Thyroid gland (tissue), 4 donors: ENCODE measurements around the gene UBE4B. TPM values are rescaled to one million over a fixed set of nuclear protein-coding genes. Genes with fewer than 3 reads are reported as not detected.

ENCODE experiments used
- DNase-seq, 2 donors: peaks; one replicate each; pipeline ENCODE4 v3.0.0-alpha.2; 2019
- H3K27ac ChIP-seq, 3 donors: fragments of 200-600 bp; sonication (generic); 1 replicate in 2 of 3; 2 replicates in 1 of 3; pipeline ENCODE4 v1.5.1; 2016 to 2019; ENCODE audit warnings: mild to moderate bottlenecking in 1 of 3, moderate library complexity in 1 of 3
- H3K27me3 ChIP-seq: fragments of 200-600 bp; sonication (generic); one replicate; pipeline ENCODE4 v1.5.1; 2019
- H3K36me3 ChIP-seq, 2 donors: fragments of 200-600 bp; sonication (generic); one replicate each; pipeline ENCODE4 v1.5.1; 2016 to 2019
- H3K4me1 ChIP-seq, 2 donors: fragments of 200-600 bp; sonication (generic); one replicate each; pipeline ENCODE4 v1.5.1; 2017 to 2019
- H3K4me3 ChIP-seq, 3 donors: fragments of 200-600 bp; sonication (generic); replicated peaks in 1 of 3; 1 replicate in 2 of 3; 2 replicates in 1 of 3; pipeline ENCODE4 v1.5.1; 2016; ENCODE audit warnings: mild to moderate bottlenecking in 1 of 3
- H3K9me3 ChIP-seq: fragments of 200-600 bp; sonication (generic); one replicate; pipeline ENCODE4 v1.5.1; 2017
- POLR2A ChIP-seq, 2 donors: fragments of 450-650 bp; IDR thresholded peaks; one replicate each; pipeline ENCODE4 v1.6.1; 2017; ENCODE audit warnings: antibody characterized with exemption in 2 of 2, mild to moderate bottlenecking in 2 of 2, moderate library complexity in 1 of 2
- WGBS, 2 donors: methylation state at CpG; one replicate each; pipeline ENCODE4 v1.1.5; 2017; 5-methylcytosine and 5-hydroxymethylcytosine counted together
- intact Hi-C: fragments of 100-400 bp; cut with DNase I; formaldehyde crosslinking; loops from one replicate; pipeline ENCODE4 v1.15.1; 2023
- total RNA-seq, 4 donors: library from RNA; depleted of rRNA; stranded (reverse); fragments of >200 nt; gene quantifications; one replicate each; pipeline ENCODE4 v1.2.3, GENCODE V29; 2016
- TF ChIP-seq, protein P1 (sequence below), 6 experiments: fragments of 200-600 bp in 3 of 6; fragments of 450-650 bp in 3 of 6; sonication (generic) in 3 of 6; IDR thresholded peaks; one replicate each; pipeline ENCODE4 v1.5.1; 2016 to 2019; ENCODE audit warnings: antibody characterized with exemption in 6 of 6, mild to moderate bottlenecking in 2 of 6, inconsistent platforms in 1 of 6, moderate library complexity in 1 of 6

Gene UBE4B
- total RNA-seq, 4 donors from 2014 or later = 64.0 to 89.0 (median 71.0) TPM

GRCh38 chr1:10033359-10033845 is 644 bp downstream of the UBE4B start:
- no peaks in the 10 kb centered on the region for H3K27me3 ChIP-seq
- H3K4me1 ChIP-seq = peaks cover 16 to 18% of the 10 kb centered on the region in 2 donors
- peak overlapping the region; percentile 93 to 99 (median 97) for H3K27ac ChIP-seq
- peak; percentile 55 to 60 for DNase-seq
- 0 to 1% methylated on average over 19 of the region's 19 CpGs for WGBS, 2 donors
- no peaks in the 10 kb centered on the region for H3K9me3 ChIP-seq
- TF ChIP-seq, protein P1, sequence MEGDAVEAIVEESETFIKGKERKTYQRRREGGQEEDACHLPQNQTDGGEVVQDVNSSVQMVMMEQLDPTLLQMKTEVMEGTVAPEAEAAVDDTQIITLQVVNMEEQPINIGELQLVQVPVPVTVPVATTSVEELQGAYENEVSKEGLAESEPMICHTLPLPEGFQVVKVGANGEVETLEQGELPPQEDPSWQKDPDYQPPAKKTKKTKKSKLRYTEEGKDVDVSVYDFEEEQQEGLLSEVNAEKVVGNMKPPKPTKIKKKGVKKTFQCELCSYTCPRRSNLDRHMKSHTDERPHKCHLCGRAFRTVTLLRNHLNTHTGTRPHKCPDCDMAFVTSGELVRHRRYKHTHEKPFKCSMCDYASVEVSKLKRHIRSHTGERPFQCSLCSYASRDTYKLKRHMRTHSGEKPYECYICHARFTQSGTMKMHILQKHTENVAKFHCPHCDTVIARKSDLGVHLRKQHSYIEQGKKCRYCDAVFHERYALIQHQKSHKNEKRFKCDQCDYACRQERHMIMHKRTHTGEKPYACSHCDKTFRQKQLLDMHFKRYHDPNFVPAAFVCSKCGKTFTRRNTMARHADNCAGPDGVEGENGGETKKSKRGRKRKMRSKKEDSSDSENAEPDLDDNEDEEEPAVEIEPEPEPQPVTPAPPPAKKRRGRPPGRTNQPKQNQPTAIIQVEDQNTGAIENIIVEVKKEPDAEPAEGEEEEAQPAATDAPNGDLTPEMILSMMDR (IDR thresholded peaks at IDR 0.05) = no peak
- no peak for TF ChIP-seq POLR2A (IDR thresholded peaks at IDR 0.05)
- H3K36me3 ChIP-seq = peaks cover 0 to 3% of the 10 kb centered on the region in 2 donors
- peak overlapping the region; percentile 42 to 99 (median 97) for H3K4me3 ChIP-seq
- intact Hi-C loops = loop anchor here (5.0 kb wide), 1 partner anchor 91 kb away; the partner anchor contains the start of genes LZIC and NMNAT1

GRCh38 chr1:10042746-10043145 is 10.0 kb downstream of the UBE4B start:
- no peaks in the 10 kb centered on the region for H3K27me3 ChIP-seq
- H3K4me1 ChIP-seq = peaks cover 27 to 31% of the 10 kb centered on the region in 2 donors
- no peak overlapping the region for H3K4me3 ChIP-seq
- WGBS, 2 donors = 93 to 95% methylated on average over 4 of the region's 4 CpGs
- no peak for DNase-seq
- TF ChIP-seq, protein P1 (IDR thresholded peaks at IDR 0.05) = no peak
- TF ChIP-seq POLR2A (IDR thresholded peaks at IDR 0.05) = no peak
- peaks cover 0 to 5% of the 10 kb centered on the region in 2 donors for H3K36me3 ChIP-seq
- intact Hi-C loops = no loop called here
- no peaks in the 10 kb centered on the region for H3K9me3 ChIP-seq
- no peak overlapping the region for H3K27ac ChIP-seq

GRCh38 chr1:10045480-10046355 is 13.0 kb downstream of the UBE4B start:
- DNase-seq = peak; percentile 38 to 44
- TF ChIP-seq, protein P1 (IDR thresholded peaks at IDR 0.05) = no peak
- no peak for TF ChIP-seq POLR2A (IDR thresholded peaks at IDR 0.05)
- WGBS, 2 donors = 61 to 65% methylated on average over 8 of the region's 8 CpGs
- H3K27me3 ChIP-seq = no peaks in the 10 kb centered on the region
- H3K27ac ChIP-seq = peak overlapping the region; percentile 43 to 52 (median 50)
- no peaks in the 10 kb centered on the region for H3K36me3 ChIP-seq
- H3K4me1 ChIP-seq = peaks cover 25 to 31% of the 10 kb centered on the region in 2 donors
- no peaks in the 10 kb centered on the region for H3K9me3 ChIP-seq
- no peak overlapping the region for H3K4me3 ChIP-seq
- intact Hi-C loops = no loop called here

- Histone ChIP-seq H3K27ac (peak overlapping the region; percentile 43 to 52 (median 50)), H3K4me3 (no peak overlapping the region), H3K9me3 (no peaks in the 10 kb centered on the region), H3K36me3 (no peaks in the 10 kb centered on the region), H3K27me3 (no peaks in the 10 kb centered on the region), H3K4me1 (peaks cover 25 to 31% of the 10 kb centered on the region in 2 donors)
- 53 to 72% methylated on average over 8 of the region's 8 CpGs for WGBS, 2 donors
- DNase-seq = peak; percentile 47 to 61
- intact Hi-C loops = no loop called here
- TF ChIP-seq, protein P1 (IDR thresholded peaks at IDR 0.05) = no peak
- TF ChIP-seq POLR2A (IDR thresholded peaks at IDR 0.05) = no peak
Observed at GRCh38 chr1:10046356-10047085, 13.8 kb downstream of the UBE4B start.
